Endothelial cell (in vitro differentiated cells): ENCODE data around the gene TMPRSS2. TPM values are rescaled to one million over a fixed set of nuclear protein-coding genes. Genes with fewer than 3 reads are reported as not detected.
"Not testable (repeated sequence)": the region's sequence is repeated elsewhere in the genome, so short reads cannot be mapped to it uniquely, and the experiment has no call there.

Experiments used
- DNase-seq: peaks from one replicate; pipeline ENCODE4 v3.0.0; 2021; ENCODE audit warnings: low spot score
- H3K27ac Mint-ChIP-seq: one replicate; pipeline ENCODE4 v1.8.0; 2021; ENCODE audit warnings: mixed read lengths, inconsistent platforms; ENCODE audit not compliant: unreplicated experiment
- H3K27me3 Mint-ChIP-seq: one replicate; pipeline ENCODE4 v1.8.0; 2021; ENCODE audit warnings: mild to moderate bottlenecking, moderate library complexity, mixed read lengths, inconsistent platforms; ENCODE audit not compliant: unreplicated experiment
- H3K36me3 Mint-ChIP-seq: one replicate; pipeline ENCODE4 v1.8.0; 2021; ENCODE audit warnings: mild to moderate bottlenecking, low read depth, mixed read lengths, inconsistent platforms; ENCODE audit not compliant: unreplicated experiment
- H3K4me1 Mint-ChIP-seq: one replicate; pipeline ENCODE4 v1.8.0; 2021; ENCODE audit warnings: mild to moderate bottlenecking, mixed read lengths, inconsistent platforms; ENCODE audit not compliant: unreplicated experiment
- H3K4me3 Mint-ChIP-seq: one replicate; pipeline ENCODE4 v1.8.0; 2021; ENCODE audit warnings: mild to moderate bottlenecking, mixed read lengths, inconsistent platforms; ENCODE audit not compliant: unreplicated experiment
- H3K9me3 Mint-ChIP-seq: one replicate; pipeline ENCODE4 v1.8.0; 2021; ENCODE audit warnings: mixed read lengths, inconsistent platforms; ENCODE audit not compliant: unreplicated experiment
- total RNA-seq: library from RNA; stranded (reverse); fragmentation: NEBNext Ultra II Directional; extraction: Animal tissue kit (Norgen Biotek cat#: 25700); gene quantifications from one replicate; pipeline ENCODE4 v1.2.1, GENCODE V29; 2021; ENCODE audit not compliant: unreplicated experiment
- TF ChIP-seq, protein P1 (sequence below): fragments of 200-600 bp; sonication (generic); IDR thresholded peaks from one replicate; pipeline ENCODE4 v1.5.0; 2021; ENCODE audit warnings: antibody characterized with exemption; ENCODE audit not compliant: unreplicated experiment

Gene TMPRSS2
- total RNA-seq, 1 donor from 2014 or later, result 46.3 TPM

DNA sequence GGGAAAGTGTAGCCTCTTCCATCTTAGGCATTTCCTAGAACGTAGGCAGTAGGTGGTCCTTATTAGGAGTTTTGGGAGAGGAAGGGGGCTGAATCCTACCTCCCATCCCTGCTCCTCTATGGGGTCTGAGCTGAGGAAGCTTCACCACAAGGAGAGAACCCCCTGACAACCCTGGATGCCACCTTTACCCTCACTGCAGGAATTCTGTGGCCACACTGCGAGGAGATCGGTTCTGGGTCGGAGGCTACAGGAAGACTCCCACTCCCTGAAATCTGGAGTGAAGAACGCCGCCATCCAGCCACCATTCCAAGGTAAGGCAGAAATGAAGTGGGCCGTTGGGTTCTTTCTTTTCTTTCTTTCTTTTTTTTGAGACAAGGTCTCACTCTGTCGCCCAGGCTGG lies 80.4 kb downstream of the TMPRSS2 start:
- no peaks in the 10 kb centered on the region for H3K4me1 Mint-ChIP-seq
- no peaks in the 10 kb centered on the region for H3K9me3 Mint-ChIP-seq
- TF ChIP-seq, protein P1, sequence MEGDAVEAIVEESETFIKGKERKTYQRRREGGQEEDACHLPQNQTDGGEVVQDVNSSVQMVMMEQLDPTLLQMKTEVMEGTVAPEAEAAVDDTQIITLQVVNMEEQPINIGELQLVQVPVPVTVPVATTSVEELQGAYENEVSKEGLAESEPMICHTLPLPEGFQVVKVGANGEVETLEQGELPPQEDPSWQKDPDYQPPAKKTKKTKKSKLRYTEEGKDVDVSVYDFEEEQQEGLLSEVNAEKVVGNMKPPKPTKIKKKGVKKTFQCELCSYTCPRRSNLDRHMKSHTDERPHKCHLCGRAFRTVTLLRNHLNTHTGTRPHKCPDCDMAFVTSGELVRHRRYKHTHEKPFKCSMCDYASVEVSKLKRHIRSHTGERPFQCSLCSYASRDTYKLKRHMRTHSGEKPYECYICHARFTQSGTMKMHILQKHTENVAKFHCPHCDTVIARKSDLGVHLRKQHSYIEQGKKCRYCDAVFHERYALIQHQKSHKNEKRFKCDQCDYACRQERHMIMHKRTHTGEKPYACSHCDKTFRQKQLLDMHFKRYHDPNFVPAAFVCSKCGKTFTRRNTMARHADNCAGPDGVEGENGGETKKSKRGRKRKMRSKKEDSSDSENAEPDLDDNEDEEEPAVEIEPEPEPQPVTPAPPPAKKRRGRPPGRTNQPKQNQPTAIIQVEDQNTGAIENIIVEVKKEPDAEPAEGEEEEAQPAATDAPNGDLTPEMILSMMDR, result no peak
- H3K27me3 Mint-ChIP-seq, result peaks cover 14% of the 10 kb centered on the region
- H3K36me3 Mint-ChIP-seq, result no peaks in the 10 kb centered on the region
- no peak overlapping the region for H3K4me3 Mint-ChIP-seq
- H3K27ac Mint-ChIP-seq, result no peak overlapping the region
- DNase-seq, result no peak

DNA sequence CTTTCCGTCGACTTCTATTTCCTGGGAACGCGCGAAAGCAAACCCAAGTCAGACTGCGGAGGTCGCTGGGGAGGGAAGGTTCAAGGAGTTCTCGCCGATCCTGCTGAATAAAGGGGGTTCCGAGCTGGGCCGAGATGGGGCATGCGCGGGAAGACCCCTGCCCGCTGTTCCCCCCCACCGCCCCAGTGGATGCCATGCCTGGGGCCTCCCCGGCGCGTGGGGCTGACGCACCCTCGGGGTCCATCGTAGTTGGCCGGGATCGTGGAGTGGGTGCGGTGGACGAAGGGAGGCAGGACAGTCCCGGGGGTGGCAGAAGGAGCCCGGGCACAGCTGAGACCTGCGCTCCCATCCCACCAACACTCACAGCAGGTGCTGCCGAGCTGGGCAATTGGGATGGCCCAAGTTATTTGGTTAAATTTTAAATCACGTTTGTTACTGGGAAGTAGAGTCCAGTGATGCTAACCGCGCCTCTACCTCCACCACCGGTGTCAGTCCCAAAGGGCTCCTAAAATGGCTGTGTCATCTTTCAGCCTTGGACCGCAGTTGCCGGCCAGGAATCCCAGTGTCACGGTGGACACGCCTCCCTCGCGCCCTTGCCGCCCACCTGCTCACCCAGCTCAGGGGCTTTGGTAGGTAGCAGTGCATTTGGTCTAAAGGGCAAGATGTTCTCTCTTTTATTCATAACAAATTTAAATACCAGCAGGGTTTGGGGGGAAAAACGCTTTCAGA lies 81.1 kb downstream of the TMPRSS2 start:
- peak overlapping the region; percentile 42 for H3K4me3 Mint-ChIP-seq
- H3K4me1 Mint-ChIP-seq, result no peaks in the 10 kb centered on the region
- H3K27me3 Mint-ChIP-seq, result peaks cover 12% of the 10 kb centered on the region
- H3K27ac Mint-ChIP-seq, result no peak overlapping the region
- DNase-seq, result no peak
- TF ChIP-seq, protein P1, result no peak
- H3K36me3 Mint-ChIP-seq, result no peaks in the 10 kb centered on the region
- H3K9me3 Mint-ChIP-seq, result no peaks in the 10 kb centered on the region

DNA sequence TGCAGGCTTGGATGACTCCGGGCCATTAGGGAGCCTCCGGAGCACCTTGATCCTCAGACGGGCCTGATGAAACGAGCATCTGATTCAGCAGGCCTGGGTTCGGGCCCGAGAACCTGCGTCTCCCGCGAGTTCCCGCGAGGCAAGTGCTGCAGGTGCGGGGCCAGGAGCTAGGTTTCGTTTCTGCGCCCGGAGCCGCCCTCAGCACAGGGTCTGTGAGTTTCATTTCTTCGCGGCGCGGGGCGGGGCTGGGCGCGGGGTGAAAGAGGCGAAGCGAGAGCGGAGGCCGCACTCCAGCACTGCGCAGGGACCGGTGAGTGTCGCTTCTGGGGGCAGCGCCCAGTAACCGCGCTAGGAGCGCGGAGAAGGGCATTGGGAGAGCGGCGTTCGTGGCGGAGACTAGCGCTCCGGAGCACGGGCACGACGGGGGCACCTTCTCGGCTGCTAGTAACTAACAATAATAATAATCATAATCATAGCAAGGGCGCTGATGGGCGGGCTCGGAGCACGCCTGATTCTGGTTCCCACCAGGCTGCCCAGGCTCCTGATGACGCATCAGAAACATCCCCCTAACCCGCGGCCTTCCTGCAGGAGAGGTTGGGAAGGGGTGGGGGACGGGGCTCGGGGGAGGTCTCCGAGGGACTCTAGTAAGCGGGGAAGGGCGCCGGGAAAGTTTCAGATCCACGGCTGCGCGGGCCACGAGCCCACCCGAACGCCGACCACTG lies 81.8 kb downstream of the TMPRSS2 start, which contains the start of gene MX1:
MX1 (plus strand) TSS at position 286 of the 722 bp plus-strand sequence. CDS start 5,832 bp downstream, outside the sequence.
- no peak within 1 kb of the TSS for H3K27ac Mint-ChIP-seq
- peaks cover 12% of the 10 kb centered on the region for H3K27me3 Mint-ChIP-seq
- H3K4me1 Mint-ChIP-seq, result peaks cover 2% of the 10 kb centered on the region
- peak; percentile 24 for DNase-seq
- H3K9me3 Mint-ChIP-seq, result no peaks in the 10 kb centered on the region
- TF ChIP-seq, protein P1, result no peak
- H3K36me3 Mint-ChIP-seq, result no peaks in the 10 kb centered on the region
- peak within 1 kb of the TSS; percentile 89 for H3K4me3 Mint-ChIP-seq

DNA sequence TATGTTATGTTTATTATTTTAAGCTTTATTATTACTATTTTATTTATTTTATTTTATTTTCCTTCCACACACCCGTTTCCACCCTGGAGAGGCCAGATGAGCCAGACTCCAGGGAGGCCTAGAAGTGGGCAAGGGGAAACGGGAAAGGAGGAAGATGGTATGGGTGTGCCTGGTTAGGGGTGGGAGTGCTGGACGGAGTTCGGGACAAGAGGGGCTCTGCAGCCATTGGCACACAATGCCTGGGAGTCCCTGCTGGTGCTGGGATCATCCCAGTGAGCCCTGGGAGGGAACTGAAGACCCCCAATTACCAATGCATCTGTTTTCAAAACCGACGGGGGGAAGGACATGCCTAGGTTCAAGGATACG lies 82.4 kb downstream of the TMPRSS2 start:
- Mint-ChIP-seq H3K27me3 (peaks cover 12% of the 10 kb centered on the region), H3K36me3 (no peaks in the 10 kb centered on the region), H3K4me1 (peaks cover 7% of the 10 kb centered on the region), H3K27ac (no peak overlapping the region), H3K9me3 (no peaks in the 10 kb centered on the region), H3K4me3 (peak overlapping the region; percentile 82)
- DNase-seq, result no peak
- TF ChIP-seq, protein P1, result no peak

DNA sequence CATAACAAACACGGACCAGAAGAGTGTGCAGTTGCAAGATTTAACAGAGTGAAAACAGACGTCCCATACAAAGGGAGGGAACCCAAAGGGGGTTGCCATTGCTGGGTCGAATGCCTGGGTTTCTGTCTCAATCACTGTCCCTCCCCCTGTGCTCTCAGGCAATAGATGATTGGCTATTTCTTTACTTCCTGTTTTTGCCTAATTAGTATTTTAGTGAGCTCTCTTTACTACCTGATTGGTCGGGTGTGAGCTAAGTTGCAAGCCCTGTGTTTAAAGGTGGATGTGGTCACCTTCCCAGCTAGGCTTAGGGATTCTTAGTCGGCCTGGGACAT lies 84.7 kb downstream of the TMPRSS2 start:
- Mint-ChIP-seq H3K4me1 (peaks cover 10% of the 10 kb centered on the region), H3K27me3 (peaks cover 13% of the 10 kb centered on the region)
- H3K36me3 Mint-ChIP-seq, H3K4me3 Mint-ChIP-seq, H3K27ac Mint-ChIP-seq, DNase-seq, H3K9me3 Mint-ChIP-seq: not testable (repeated sequence)
